ENCODE results near the gene DDX6.
A peak's percentile ranks its signal among the peaks of the same experiment; 100 is the strongest.
"Not testable (repeated sequence)": the region's sequence is repeated elsewhere in the genome, so short reads cannot be mapped to it uniquely, and the experiment has no call there.

DDX6 gene

DNA sequence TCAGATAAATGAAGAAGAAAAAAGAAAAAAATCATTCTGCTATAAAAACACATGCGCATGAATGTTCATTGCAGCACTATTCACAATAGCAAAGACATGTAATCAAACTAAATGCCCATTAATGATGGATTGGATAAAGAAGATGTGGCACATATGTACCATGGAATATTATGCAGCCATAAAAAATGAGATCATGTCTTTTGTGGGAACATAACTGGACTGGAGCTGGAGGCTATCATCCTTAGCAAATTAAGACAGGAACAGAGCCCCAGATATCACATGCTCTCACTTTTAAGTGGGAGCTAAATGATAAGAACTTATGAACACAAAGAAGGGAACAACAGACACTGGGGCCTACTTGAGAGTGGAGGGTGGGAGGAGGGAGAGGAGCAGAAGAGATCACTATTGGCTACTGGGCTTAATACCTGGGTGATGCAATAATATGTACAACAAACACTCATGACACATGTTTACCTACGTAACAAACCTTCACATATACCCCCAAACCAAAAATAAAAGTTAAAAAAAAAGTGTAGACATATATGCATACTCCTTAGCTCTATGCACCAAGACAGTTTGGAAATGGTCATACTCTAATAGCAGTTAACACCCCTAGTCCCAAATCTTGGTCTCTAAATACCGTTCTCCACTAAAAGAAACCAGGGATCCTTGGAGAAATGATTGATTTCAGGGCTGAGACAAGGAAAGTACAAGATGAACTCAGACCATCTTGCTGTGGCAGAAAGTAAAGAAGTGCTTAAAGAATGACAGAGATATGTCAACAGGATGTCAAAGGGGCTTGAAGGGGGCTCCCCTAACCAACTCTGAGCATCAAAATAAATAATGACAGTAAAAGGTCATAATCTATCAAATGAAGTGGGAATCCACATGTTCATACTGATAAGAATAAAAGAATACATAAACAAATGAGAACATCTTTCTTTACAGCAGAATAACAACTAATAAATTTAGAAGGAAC is 17.1 kb upstream of the DDX6 start:
- no peak overlapping the region for H3K4me3 ChIP-seq (ENCODE audit: low read length)
- no peak for TF ChIP-seq ZNF274 (IDR thresholded peaks at IDR 0.05; ENCODE audit: low read depth, low read length)

DNA sequence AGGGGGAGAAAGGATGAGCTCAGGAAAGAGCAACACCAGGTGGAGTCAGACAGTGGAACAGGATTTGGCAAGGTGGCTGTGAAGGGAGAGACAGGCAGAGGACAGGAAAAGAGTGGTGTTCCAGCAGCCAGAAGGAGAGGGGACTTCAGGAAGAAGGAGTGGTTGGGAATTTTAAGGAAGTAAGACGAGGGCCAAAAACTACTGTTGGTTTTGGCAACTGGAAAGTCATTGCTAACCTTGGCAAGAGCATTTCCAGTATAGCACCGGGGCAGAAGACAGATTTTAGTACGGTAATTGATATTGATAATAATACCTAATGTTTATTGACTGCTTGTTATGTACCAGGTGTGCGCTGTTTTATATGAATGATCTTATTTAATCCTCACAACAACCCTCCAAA is 15.4 kb upstream of the DDX6 start:
- no peak overlapping the region for H3K4me3 ChIP-seq (ENCODE audit: low read length)
- no peak for TF ChIP-seq ZNF274 (IDR thresholded peaks at IDR 0.05; ENCODE audit: low read depth, low read length)

DNA sequence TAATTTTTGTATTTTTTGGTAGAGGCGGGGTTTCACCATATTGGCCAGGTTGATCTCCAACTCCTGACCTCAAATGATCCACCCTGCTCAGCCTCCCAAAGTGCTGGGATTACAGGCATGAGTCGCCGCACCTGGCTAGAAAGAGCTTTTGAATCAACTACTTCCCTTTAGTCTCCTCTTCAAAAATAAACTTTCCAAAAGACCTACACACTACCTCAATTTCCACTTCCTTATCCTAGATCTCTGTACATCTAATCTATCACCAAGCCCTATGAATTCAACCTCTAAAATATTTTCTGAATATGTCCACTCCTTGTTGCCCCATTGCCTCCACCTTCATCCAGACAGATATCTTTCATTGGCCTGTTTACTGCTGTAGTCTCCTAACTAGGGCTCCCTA is 13.1 kb upstream of the DDX6 start:
- TF ChIP-seq ZNF274 (IDR thresholded peaks at IDR 0.05; ENCODE audit: low read depth, low read length) = no peak
- no peak overlapping the region for H3K4me3 ChIP-seq (ENCODE audit: low read length)

- TF ChIP-seq ZNF274 (IDR thresholded peaks at IDR 0.05; ENCODE audit: low read depth, low read length) = no peak
- H3K4me3 ChIP-seq (ENCODE audit: low read length) = no peak overlapping the region
Measured at GRCh38 chr11:118799372-118799771, 8.4 kb upstream of the DDX6 start.

- H3K4me3 ChIP-seq (ENCODE audit: low read length) = no peak overlapping the region
- TF ChIP-seq ZNF274 (IDR thresholded peaks at IDR 0.05; ENCODE audit: low read depth, low read length) = no peak
Measured at GRCh38 chr11:118797510-118797909, 6.5 kb upstream of the DDX6 start.

GRCh38 chr11:118792570-118793124 is 1.7 kb upstream of the DDX6 start:
- H3K4me3 ChIP-seq (ENCODE audit: low read length) = peak overlapping the region; percentile 91
- no peak for TF ChIP-seq ZNF274 (IDR thresholded peaks at IDR 0.05; ENCODE audit: low read depth, low read length)

DNA sequence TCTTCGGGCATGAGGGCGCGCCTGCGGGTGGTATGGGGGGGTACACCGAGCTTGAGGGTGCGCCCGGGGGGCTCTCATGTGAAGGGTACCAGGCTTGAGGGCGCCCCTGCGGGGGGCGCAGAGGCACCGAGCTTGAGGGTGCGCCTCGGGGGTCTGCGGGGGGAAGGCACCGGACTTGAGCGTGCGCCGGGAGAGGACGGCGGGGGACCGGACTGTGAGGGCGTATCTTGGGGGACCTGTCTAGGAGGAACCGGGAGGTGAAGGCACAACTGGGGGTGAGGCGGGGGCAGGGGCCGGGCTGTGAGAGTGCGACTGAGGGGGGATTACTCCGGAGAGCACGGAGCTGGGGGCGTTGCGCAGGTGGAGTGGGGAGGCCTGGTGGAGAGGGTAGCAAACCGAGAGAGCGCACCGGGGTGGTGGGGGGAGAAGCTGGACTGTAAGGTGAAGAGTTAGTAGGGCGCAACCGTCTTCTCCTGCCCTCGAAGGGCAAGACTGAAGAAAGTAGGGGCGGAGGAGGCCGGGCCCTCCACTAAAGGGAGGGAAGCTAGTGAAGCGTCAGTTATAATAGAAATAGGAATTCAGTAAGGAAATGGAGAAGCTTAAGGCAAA is 1.1 kb upstream of the DDX6 start:
- no peak for TF ChIP-seq ZNF274 (IDR thresholded peaks at IDR 0.05; ENCODE audit: low read depth, low read length)
- H3K4me3 ChIP-seq (ENCODE audit: low read length) = peak overlapping the region; percentile 91

DNA sequence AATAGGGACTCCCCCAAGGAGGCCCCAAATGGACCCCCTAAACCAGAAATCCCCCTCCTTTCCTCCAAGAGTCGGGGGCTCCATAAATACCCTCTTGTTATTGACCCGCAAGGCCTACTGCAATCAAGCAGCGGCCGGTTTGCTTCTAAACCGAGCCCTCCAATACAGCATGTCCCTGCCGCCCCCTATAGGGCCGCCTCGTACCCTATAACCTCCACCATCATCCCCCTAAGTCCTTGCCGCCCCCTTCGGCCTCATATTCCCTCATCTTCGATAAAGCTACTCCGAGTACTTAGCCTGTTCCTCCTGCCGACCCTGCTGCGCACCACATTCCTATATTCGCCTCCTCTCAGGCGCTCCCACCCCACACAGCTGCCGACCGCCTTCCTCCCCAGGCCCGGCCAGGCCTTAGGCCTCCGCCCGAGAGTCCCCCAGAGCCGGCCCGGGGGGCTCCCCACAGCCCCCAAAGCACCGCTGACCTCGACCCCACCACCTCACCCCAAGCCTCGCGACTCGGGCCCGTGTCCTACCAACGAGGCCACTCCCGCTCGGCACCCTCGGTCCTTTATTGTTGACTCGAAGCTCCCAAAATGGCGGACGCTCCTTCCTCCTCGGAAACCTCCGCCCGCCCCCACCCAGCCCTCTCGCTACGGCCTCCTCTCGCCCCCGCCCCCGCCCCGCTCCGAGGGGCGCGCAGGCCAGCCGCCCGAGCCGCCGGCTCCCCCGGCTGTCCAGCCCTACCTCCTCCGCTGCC is 430 bp downstream of the DDX6 start:
- H3K4me3 ChIP-seq (ENCODE audit: low read length) = peak overlapping the region; percentile 91
- no peak for TF ChIP-seq ZNF274 (IDR thresholded peaks at IDR 0.05; ENCODE audit: low read depth, low read length)

GRCh38 chr11:118789501-118790356 is 1.2 kb downstream of the DDX6 start:
- peak overlapping the region; percentile 91 for H3K4me3 ChIP-seq (ENCODE audit: low read length)
- TF ChIP-seq ZNF274 (IDR thresholded peaks at IDR 0.05; ENCODE audit: low read depth, low read length) = no peak

GRCh38 chr11:118786657-118787056 is 4.3 kb downstream of the DDX6 start:
- no peak overlapping the region for H3K4me3 ChIP-seq (ENCODE audit: low read length)
- no peak for TF ChIP-seq ZNF274 (IDR thresholded peaks at IDR 0.05; ENCODE audit: low read depth, low read length)

DNA sequence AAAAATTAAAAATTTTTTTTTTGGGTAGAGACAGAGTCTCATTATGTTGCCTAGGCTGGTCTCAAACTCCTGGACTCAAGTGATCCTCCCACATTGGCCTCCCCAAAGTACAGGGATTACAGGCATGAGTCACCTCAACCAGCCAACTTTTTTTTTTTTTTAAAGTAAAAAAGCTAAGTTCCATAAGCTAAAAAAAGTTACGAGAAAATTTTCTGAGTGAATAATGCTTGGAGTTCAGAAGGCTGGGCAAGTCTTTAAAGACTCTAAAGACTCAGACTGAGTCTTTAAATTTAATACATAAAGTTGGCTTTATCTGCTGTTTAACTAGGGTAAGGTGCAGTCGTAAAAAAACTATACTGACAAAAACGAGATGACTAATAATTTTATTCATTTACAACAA is 5.6 kb downstream of the DDX6 start:
- no peak for TF ChIP-seq ZNF274 (IDR thresholded peaks at IDR 0.05; ENCODE audit: low read depth, low read length)
- no peak overlapping the region for H3K4me3 ChIP-seq (ENCODE audit: low read length)

DNA sequence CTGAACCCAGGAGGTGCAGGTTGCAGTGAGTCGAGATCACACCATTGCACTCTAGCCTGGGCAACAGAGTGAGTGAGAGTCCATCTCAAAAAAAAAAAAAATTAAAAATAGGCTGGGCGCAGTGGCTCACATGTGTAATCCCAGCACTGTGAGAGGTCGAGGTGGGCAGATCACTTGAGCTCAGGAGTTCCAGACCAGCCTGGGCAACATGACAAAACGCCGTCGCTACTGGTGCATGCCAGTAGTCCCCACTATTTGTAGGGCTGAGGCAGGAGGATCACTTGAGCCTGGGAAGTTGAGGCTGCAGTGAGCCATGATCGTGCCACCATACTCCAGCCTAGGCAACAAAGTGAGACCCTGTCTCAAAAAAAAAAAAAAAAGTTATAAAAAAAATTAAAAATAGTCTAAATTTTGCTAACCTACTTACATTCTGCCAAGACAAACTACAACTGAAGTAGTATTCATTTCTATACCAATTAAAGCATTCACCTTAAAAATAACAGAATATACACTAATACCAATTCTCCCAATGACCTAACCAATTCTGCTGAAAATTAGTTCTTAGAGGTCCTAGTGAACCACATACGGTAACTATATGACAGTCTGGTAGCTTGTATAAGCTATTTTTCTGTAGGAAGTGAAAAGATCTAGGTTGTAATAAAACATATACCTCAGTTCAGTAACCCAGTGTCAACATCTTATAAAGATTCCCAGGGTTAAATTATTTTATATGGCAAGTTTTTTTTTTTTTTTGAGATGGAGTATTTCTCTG is 7.1 kb downstream of the DDX6 start:
- no peak overlapping the region for H3K4me3 ChIP-seq (ENCODE audit: low read length)
- TF ChIP-seq ZNF274 (IDR thresholded peaks at IDR 0.05; ENCODE audit: low read depth, low read length) = no peak

DNA sequence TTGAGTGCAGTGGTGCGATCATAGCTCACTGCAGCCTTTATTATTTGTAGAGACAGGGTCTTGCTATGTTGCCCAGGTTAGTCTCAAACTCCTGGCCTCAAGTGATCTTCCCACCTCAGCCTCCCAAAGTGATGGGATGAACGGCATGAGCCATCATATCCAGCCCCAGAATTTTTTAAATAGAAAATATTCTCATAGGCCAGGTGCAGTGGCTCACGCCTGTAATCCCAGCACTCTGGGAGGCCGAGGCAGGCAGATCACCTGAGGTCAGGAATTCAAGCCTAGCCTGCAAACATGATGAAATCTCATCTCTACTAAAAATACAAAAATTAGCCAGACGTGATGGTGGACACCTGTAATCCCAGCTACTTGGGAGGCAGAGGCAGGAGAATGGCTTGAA is 7.6 kb downstream of the DDX6 start:
- not testable (repeated sequence) for H3K4me3 ChIP-seq (ENCODE audit: low read length)
